A549 (cell line): ENCODE data around the gene ADCY2. TPM values are rescaled to one million over a fixed set of nuclear protein-coding genes. Genes with fewer than 3 reads are reported as not detected.

Source experiments
- ATAC-seq, 2 experiments: fragments of 200-7000 bp in 1 of 2; fragments of >200 bp in 1 of 2; cut with Nextera tagmentation in 1 of 2; cut with Tn5 transposase in 1 of 2; 3 replicates each; pipeline versions ENCODE4 v1.8.0 to v1.9.1; 2018 to 2020; ENCODE audit warnings: mild to moderate bottlenecking in 1 of 2, moderate library complexity in 1 of 2
- CTCF ChIA-PET: fragments of 300-600 bp; sonication (Branson Sonifier 250); formaldehyde crosslinking; extraction: SDS; loops from one replicate; lab custom pipeline; 2021; ENCODE audit warnings: antibody characterized with exemption, inconsistent platforms; lab: Yijun Ruan, JAX
- POLR2A ChIA-PET: fragments of 350-600 bp; formaldehyde crosslinking; extraction: SDS; loops from one replicate; lab custom pipeline; 2021; ENCODE audit warnings: antibody characterized with exemption, inconsistent platforms; lab: Yijun Ruan, JAX
- DNase-seq, 2 experiments: peaks; one replicate each; pipeline versions ENCODE4 v3.0.0 to v3.0.0-alpha.2; 2011 to 2016; ENCODE audit warnings: low read depth in 1 of 2, low spot score in 1 of 2
- FAIRE-seq: peaks from 2 replicates; lab custom pipeline; 2011; peaks lifted over from hg19 to GRCh38; lab: Jason Lieb, UNC
- H3K27ac ChIP-seq, 2 experiments: fragments of >200 bp; sonication (Bioruptor Twin); formaldehyde crosslinking; 3 replicates each; pipeline ENCODE4 v1.5.1; 2016 to 2017
- H3K4me1 ChIP-seq: fragments of >200 bp; sonication (Bioruptor Twin); formaldehyde crosslinking; 3 replicates; pipeline ENCODE4 v1.6.1; 2016
- H3K4me2 ChIP-seq: fragments of >200 bp; sonication (Bioruptor Twin); formaldehyde crosslinking; 3 replicates; pipeline ENCODE4 v1.6.1; 2016
- H3K4me3 ChIP-seq: fragments of >200 bp; sonication (Bioruptor Twin); formaldehyde crosslinking; 3 replicates; pipeline ENCODE4 v1.5.1; 2016
- H3K9me3 ChIP-seq: fragments of >200 bp; sonication (Bioruptor Twin); formaldehyde crosslinking; 3 replicates; pipeline ENCODE4 v1.6.1; 2016
- BHLHE40 ChIP-seq: IDR thresholded peaks from 2 replicates; pipeline ENCODE4 v1.6.1; 2012; ENCODE audit warnings: low read depth, low read length, inconsistent platforms
- CTCF ChIP-seq: fragments of >200 bp; sonication (Bioruptor Twin); formaldehyde crosslinking; IDR thresholded peaks from 3 replicates; pipeline ENCODE4 v1.5.1; 2016
- EHMT2 ChIP-seq: fragments of 200-600 bp; sonication (generic); IDR thresholded peaks from 2 replicates; pipeline ENCODE4 v1.6.1; 2016; ENCODE audit warnings: antibody characterized with exemption, low read depth, mild to moderate bottlenecking, moderate library complexity
- FOSB ChIP-seq: fragments of 250-450 bp; sonication (Bioruptor Pico); IDR thresholded peaks from 2 replicates; pipeline ENCODE4 v1.5.0; 2020; ENCODE audit warnings: mild to moderate bottlenecking, moderate library complexity
- FOSL2 ChIP-seq, 2 experiments: fragments of 450-650 bp in 1 of 2; fragments of >200 bp in 1 of 2; sonication (Bioruptor Twin) in 1 of 2; formaldehyde crosslinking; IDR thresholded peaks; 2 replicates each; pipeline versions ENCODE4 v1.5.0 to v1.6.1; 2016 to 2020; ENCODE audit warnings: mild to moderate bottlenecking in 1 of 2, moderate library complexity in 1 of 2
- HDAC2 ChIP-seq: fragments of 200-600 bp; sonication (generic); IDR thresholded peaks from 2 replicates; pipeline ENCODE4 v1.6.1; 2016
- HES2 ChIP-seq: fragments of >200 bp; sonication (Bioruptor Twin); formaldehyde crosslinking; IDR thresholded peaks from 2 replicates; pipeline ENCODE4 v1.6.1; 2016
- JUN ChIP-seq, 2 experiments: fragments of >200 bp; sonication (Bioruptor Twin); formaldehyde crosslinking; IDR thresholded peaks; 2 replicates in 1 of 2; 3 replicates in 1 of 2; pipeline ENCODE4 v1.6.1; 2016 to 2017
- NR3C1 ChIP-seq: fragments of >200 bp; sonication (Bioruptor Twin); formaldehyde crosslinking; IDR thresholded peaks from 3 replicates; pipeline ENCODE4 v1.6.1; 2017
- REST ChIP-seq: fragments of 200-600 bp; sonication (generic); IDR thresholded peaks from 2 replicates; pipeline ENCODE4 v1.6.1; 2016; ENCODE audit warnings: antibody characterized with exemption, mild to moderate bottlenecking, moderate library complexity
- RNF2 ChIP-seq: fragments of 200-600 bp; sonication (generic); IDR thresholded peaks from 2 replicates; pipeline ENCODE4 v1.6.1; 2016; ENCODE audit warnings: low read depth, mild to moderate bottlenecking, antibody characterized with exemption, moderate library complexity, borderline replicate concordance
- SMC3 ChIP-seq: fragments of >200 bp; sonication (Bioruptor Twin); formaldehyde crosslinking; IDR thresholded peaks from 3 replicates; pipeline ENCODE4 v1.6.1; 2018; ENCODE audit warnings: inconsistent platforms
- TFCP2L1 ChIP-seq: fragments of 250-450 bp; sonication (Bioruptor Pico); IDR thresholded peaks from 2 replicates; pipeline ENCODE4 v1.5.0; 2021; ENCODE audit warnings: mild to moderate bottlenecking
- ZNF302 ChIP-seq: fragments of 250-450 bp; sonication (Bioruptor Pico); IDR thresholded peaks from 2 replicates; pipeline ENCODE4 v1.9.0; 2021; ENCODE audit warnings: inconsistent platforms, mild to moderate bottlenecking, moderate library complexity
- ZSCAN20 ChIP-seq: fragments of 250-450 bp; sonication (Bioruptor Pico); IDR thresholded peaks from 2 replicates; pipeline ENCODE4 v1.8.0; 2022; ENCODE audit warnings: mild to moderate bottlenecking, moderate library complexity
- WGBS: methylation state at CpG from one replicate; pipeline ENCODE4 v1.1.6; 2017; ENCODE audit errors: missing lambda C conversion rate; 5-methylcytosine and 5-hydroxymethylcytosine counted together
- polyA plus RNA-seq, 4 experiments: library from polyadenylated mRNA; depleted of rRNA in 3 of 4; stranded (reverse); fragments of >200 nt; fragmentation: RNase III in 1 of 4; extraction: RNeasy Plus Mini Kit Qiagen cat#74134 plus additional on column Dnase treatment in 1 of 4; gene quantifications; 2 replicates in 3 of 4; 3 replicates in 1 of 4; pipeline ENCODE4 v1.2.3, GENCODE V29; 2011 to 2017

The ADCY2 gene
- polyA plus RNA-seq, 2 of the 4 experiments (the other 2 are of a cell fraction): not detected

- ChIA-PET POLR2A (no interaction called here), CTCF (no interaction called here)
- no peaks in the 10 kb centered on the region for H3K4me1 ChIP-seq
- 3% methylated on average over 5 of the region's 6 CpGs for WGBS
- no peak overlapping the region for H3K4me2 ChIP-seq
- DNase-seq: no peak
- FAIRE-seq: no peak
- no peak for TF ChIP-seq JUN (IDR thresholded peaks at IDR 0.05)
- TF ChIP-seq REST: no peak
- no peak for TF ChIP-seq HDAC2
- no peak for ATAC-seq
- H3K27ac ChIP-seq: no peak overlapping the region
- no peaks in the 10 kb centered on the region for H3K9me3 ChIP-seq
- H3K4me3 ChIP-seq: no peak overlapping the region
Observed at GRCh38 chr5:7597059-7597642, 201.2 kb downstream of the ADCY2 start.

GRCh38 chr5:7606840-7607465 is 211.0 kb downstream of the ADCY2 start:
- no peak for FAIRE-seq
- TF ChIP-seq EHMT2 (no peak), FOSB (CRISPR knock-in tag) (no peak), RNF2 (no peak), FOSL2 (IDR thresholded peaks at IDR 0.05) (no peak), FOSL2 (CRISPR knock-in tag; IDR thresholded peaks at IDR 0.05) (no peak), SMC3 (no peak), ZSCAN20 (CRISPR knock-in tag) (no peak), HES2 (no peak), NR3C1 (no peak), BHLHE40 (no peak), ZNF302 (CRISPR knock-in tag) (no peak), CTCF (no peak)
- TF ChIP-seq, all 56 proteins: peak for 0
- 3% methylated on average over 4 of the region's 4 CpGs for WGBS
- DNase-seq (no peak), ATAC-seq (no peak)
- Histone ChIP-seq H3K9me3 (no peaks in the 10 kb centered on the region), H3K27ac (no peak overlapping the region), H3K4me1 (no peaks in the 10 kb centered on the region), H3K4me2 (no peak overlapping the region), H3K4me3 (no peak overlapping the region)
- CTCF ChIA-PET: interaction anchor here (1.4 kb wide), 1 partner anchor 139 kb away, joined by 5 read pairs; no protein-coding TSS in a partner anchor
- POLR2A ChIA-PET: no interaction called here

GRCh38 chr5:7608772-7609171 is 212.8 kb downstream of the ADCY2 start:
- ChIA-PET POLR2A (no interaction called here), CTCF (no interaction called here)
- no peak for FAIRE-seq
- no peak overlapping the region for H3K4me2 ChIP-seq
- DNase-seq: no peak
- H3K9me3 ChIP-seq: no peaks in the 10 kb centered on the region
- H3K27ac ChIP-seq: no peak overlapping the region
- no peaks in the 10 kb centered on the region for H3K4me1 ChIP-seq
- no peak for TF ChIP-seq TFCP2L1 (CRISPR knock-in tag)
- H3K4me3 ChIP-seq: no peak overlapping the region
- ATAC-seq: no peak
